PC-9 (cell line): ENCODE data around the gene CLSTN1.

Source experiments
- CTCF ChIP-seq: fragments of 200-600 bp; sonication (generic); conservative IDR thresholded peaks from 2 replicates; pipeline ENCODE4 v1.6.1; 2017; ENCODE audit warnings: mixed run types, antibody characterized with exemption, mild to moderate bottlenecking, moderate library complexity
- EZH2 ChIP-seq: fragments of 200-600 bp; sonication (generic); IDR thresholded peaks from 2 replicates; pipeline ENCODE4 v1.8.0; 2017; ENCODE audit warnings: antibody characterized with exemption, low read depth

- TF ChIP-seq CTCF (no peak), EZH2 (no peak)
Observed at GRCh38 chr1:9873385-9873784, 49.6 kb upstream of the CLSTN1 start.
